ENCODE results near the gene SCYL3.

Gene SCYL3

DNA sequence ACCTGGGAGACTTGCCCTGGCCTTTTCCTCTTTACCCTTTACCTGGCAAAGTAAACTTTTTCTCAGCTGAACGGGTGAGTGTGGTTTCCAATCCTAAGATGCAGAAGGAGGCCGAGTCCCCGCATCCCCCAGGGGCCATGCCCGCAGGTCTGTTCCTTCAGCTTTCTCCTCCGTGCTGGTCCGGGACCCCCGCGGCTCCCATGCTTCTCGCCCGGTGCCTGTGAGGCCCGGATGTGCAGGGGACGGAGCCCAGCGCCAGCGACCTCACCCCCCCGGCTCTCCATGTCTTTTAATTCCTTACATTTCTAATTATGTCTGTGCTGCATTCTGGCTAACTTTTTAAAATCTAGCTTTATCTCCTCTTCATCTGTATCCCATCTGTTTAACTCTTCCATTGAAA, 21.5 kb upstream of the SCYL3 start:
- Mint-ChIP-seq H3K36me3 (ENCODE audit: low read depth) (no peaks in the 10 kb centered on the region), H3K27me3 (no peaks in the 10 kb centered on the region), H3K9me3 (no peaks in the 10 kb centered on the region), H3K4me3 (no peak overlapping the region), H3K27ac (no peak overlapping the region), H3K4me1 (ENCODE audit: low read depth) (peaks cover 7% of the 10 kb centered on the region)

DNA sequence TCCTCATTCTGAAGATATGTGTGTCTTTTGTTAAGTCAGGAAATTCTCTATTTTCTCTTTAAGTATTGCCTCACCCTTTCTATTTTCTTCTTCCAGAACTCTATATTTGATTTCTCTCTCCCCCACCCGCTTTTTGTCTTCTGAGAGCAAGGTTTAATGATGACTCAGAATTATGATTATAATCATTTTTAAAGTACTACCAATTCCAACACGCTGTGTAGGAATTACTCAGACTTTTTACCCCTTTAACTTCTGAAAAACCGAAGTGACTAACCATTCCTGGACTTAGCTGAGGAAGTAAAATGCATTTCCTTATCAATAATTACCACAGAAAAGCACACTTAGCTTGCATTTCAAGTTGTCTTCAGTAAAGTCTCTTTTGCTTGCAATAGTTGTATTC, 20.8 kb upstream of the SCYL3 start:
- H3K27ac Mint-ChIP-seq = no peak overlapping the region
- no peaks in the 10 kb centered on the region for H3K9me3 Mint-ChIP-seq
- H3K36me3 Mint-ChIP-seq (ENCODE audit: low read depth) = no peaks in the 10 kb centered on the region
- no peaks in the 10 kb centered on the region for H3K27me3 Mint-ChIP-seq
- H3K4me1 Mint-ChIP-seq (ENCODE audit: low read depth) = peaks cover 7% of the 10 kb centered on the region
- H3K4me3 Mint-ChIP-seq = no peak overlapping the region

DNA sequence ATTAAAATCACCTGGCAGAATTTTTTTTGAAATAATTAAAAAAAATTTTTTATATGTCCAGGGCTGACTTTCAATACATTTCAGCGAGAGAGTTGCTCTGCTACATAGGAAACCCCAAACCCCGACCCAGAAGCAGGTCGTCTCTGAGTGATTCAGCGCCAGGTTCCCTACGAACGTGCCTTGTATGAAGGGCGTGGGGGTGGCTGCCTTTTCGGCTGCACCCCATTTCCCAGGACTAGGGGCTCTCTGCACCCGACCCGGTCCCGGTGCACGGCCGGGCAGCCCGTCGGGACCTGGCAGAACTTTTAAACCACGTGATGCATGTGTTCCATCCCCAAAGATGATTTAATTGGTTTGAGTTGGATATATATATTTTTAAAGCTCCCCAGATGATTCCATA, 15.8 kb upstream of the SCYL3 start:
- H3K4me1 Mint-ChIP-seq (ENCODE audit: low read depth) = peaks cover 17% of the 10 kb centered on the region
- H3K36me3 Mint-ChIP-seq (ENCODE audit: low read depth) = no peaks in the 10 kb centered on the region
- no peaks in the 10 kb centered on the region for H3K27me3 Mint-ChIP-seq
- H3K4me3 Mint-ChIP-seq = no peak overlapping the region
- H3K9me3 Mint-ChIP-seq = no peaks in the 10 kb centered on the region
- H3K27ac Mint-ChIP-seq = no peak overlapping the region

GRCh38 chr1:169906938-169907337, 13.2 kb upstream of the SCYL3 start:
- Mint-ChIP-seq H3K4me3 (no peak overlapping the region), H3K27ac (no peak overlapping the region), H3K27me3 (peaks cover 6% of the 10 kb centered on the region), H3K9me3 (no peaks in the 10 kb centered on the region), H3K36me3 (ENCODE audit: low read depth) (no peaks in the 10 kb centered on the region), H3K4me1 (ENCODE audit: low read depth) (peaks cover 31% of the 10 kb centered on the region)

DNA sequence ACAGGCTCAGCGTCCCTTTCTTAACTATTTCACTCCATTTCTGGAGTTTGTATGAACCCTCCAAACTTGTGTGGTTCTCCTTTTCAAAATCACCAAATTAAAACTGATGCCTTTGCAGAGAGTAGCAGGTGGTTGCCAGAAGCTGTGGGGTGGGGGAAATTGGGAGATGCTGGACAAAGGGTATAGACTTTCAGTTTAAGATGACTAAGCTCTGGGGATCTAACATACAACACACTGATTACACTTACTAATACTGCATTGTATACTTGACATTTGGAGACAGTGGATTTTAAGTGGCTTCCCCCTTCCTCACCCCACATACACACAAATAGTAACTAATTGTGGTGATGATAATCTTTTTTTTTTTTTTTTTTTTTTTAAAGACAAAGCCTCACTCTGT, 11.1 kb upstream of the SCYL3 start:
- no peak overlapping the region for H3K27ac Mint-ChIP-seq
- H3K36me3 Mint-ChIP-seq (ENCODE audit: low read depth) = no peaks in the 10 kb centered on the region
- peaks cover 11% of the 10 kb centered on the region for H3K27me3 Mint-ChIP-seq
- peaks cover 31% of the 10 kb centered on the region for H3K4me1 Mint-ChIP-seq (ENCODE audit: low read depth)
- H3K4me3 Mint-ChIP-seq = no peak overlapping the region
- H3K9me3 Mint-ChIP-seq = no peaks in the 10 kb centered on the region

DNA sequence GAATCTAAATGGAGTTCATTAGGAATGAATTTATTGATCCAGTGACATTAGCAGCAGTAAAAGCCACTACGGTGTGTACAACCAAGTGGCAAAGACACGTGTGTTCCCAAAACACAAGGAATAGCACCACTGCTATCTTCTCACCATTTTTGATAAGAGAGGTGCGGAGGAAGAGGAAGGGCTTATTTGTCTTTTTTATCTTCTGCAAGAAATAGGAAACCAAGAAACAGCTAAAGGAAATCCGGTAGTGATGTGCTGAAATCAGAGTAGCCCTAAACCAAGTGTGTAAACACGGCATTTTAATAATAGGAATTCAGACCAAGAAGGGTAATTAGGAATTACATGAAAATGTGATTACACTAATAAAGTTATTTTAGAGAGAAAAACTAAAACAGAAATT, 9.1 kb upstream of the SCYL3 start:
- peaks cover 15% of the 10 kb centered on the region for H3K27me3 Mint-ChIP-seq
- no peak overlapping the region for H3K27ac Mint-ChIP-seq
- H3K4me3 Mint-ChIP-seq = no peak overlapping the region
- H3K4me1 Mint-ChIP-seq (ENCODE audit: low read depth) = peaks cover 20% of the 10 kb centered on the region
- no peaks in the 10 kb centered on the region for H3K36me3 Mint-ChIP-seq (ENCODE audit: low read depth)
- no peaks in the 10 kb centered on the region for H3K9me3 Mint-ChIP-seq

DNA sequence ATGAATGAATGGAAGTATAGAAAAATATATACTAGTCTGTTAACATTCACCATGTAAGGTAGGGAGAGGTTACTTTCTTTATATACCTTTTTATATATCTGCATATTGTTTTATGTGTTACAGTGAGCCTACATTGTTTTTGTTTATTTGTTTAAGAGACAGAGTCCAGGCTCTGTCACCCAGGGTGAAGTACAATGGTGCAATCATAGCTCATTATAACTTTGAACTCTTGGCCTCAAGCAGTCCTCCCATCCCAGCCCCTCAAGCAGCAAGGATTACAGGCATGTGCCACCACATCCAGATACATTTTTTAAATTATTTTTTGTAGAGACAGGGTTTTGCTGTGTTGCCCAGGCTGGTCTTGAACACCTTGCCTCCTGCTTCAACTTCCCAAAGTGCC, 7.4 kb upstream of the SCYL3 start:
- Mint-ChIP-seq H3K27me3 (peaks cover 19% of the 10 kb centered on the region), H3K27ac (no peak overlapping the region), H3K4me3 (no peak overlapping the region), H3K4me1 (ENCODE audit: low read depth) (peaks cover 20% of the 10 kb centered on the region), H3K9me3 (no peaks in the 10 kb centered on the region), H3K36me3 (ENCODE audit: low read depth) (no peaks in the 10 kb centered on the region)

GRCh38 chr1:169900571-169900970, 6.9 kb upstream of the SCYL3 start:
- no peak overlapping the region for H3K27ac Mint-ChIP-seq
- no peaks in the 10 kb centered on the region for H3K9me3 Mint-ChIP-seq
- H3K4me1 Mint-ChIP-seq (ENCODE audit: low read depth) = peaks cover 20% of the 10 kb centered on the region
- peaks cover 19% of the 10 kb centered on the region for H3K27me3 Mint-ChIP-seq
- no peak overlapping the region for H3K4me3 Mint-ChIP-seq
- H3K36me3 Mint-ChIP-seq (ENCODE audit: low read depth) = no peaks in the 10 kb centered on the region

- peaks cover 20% of the 10 kb centered on the region for H3K4me1 Mint-ChIP-seq (ENCODE audit: low read depth)
- no peaks in the 10 kb centered on the region for H3K9me3 Mint-ChIP-seq
- H3K27ac Mint-ChIP-seq = no peak overlapping the region
- no peaks in the 10 kb centered on the region for H3K36me3 Mint-ChIP-seq (ENCODE audit: low read depth)
- peaks cover 19% of the 10 kb centered on the region for H3K27me3 Mint-ChIP-seq
- H3K4me3 Mint-ChIP-seq = no peak overlapping the region
Measured at GRCh38 chr1:169899519-169900217, 6.0 kb upstream of the SCYL3 start.

GRCh38 chr1:169896013-169896412, 2.3 kb upstream of the SCYL3 start:
- H3K4me3 Mint-ChIP-seq = no peak overlapping the region
- peaks cover 25% of the 10 kb centered on the region for H3K4me1 Mint-ChIP-seq (ENCODE audit: low read depth)
- H3K9me3 Mint-ChIP-seq = no peaks in the 10 kb centered on the region
- peaks cover 7% of the 10 kb centered on the region for H3K27me3 Mint-ChIP-seq
- H3K36me3 Mint-ChIP-seq (ENCODE audit: low read depth) = no peaks in the 10 kb centered on the region
- H3K27ac Mint-ChIP-seq = no peak overlapping the region

- Mint-ChIP-seq H3K4me1 (ENCODE audit: low read depth) (peaks cover 38% of the 10 kb centered on the region), H3K27me3 (peaks cover 7% of the 10 kb centered on the region), H3K27ac (peak overlapping the region; percentile 100), H3K9me3 (no peaks in the 10 kb centered on the region), H3K36me3 (ENCODE audit: low read depth) (peaks cover 3% of the 10 kb centered on the region), H3K4me3 (peak overlapping the region; percentile 86)
Measured at GRCh38 chr1:169894424-169895145, 889 bp upstream of the SCYL3 start.

DNA sequence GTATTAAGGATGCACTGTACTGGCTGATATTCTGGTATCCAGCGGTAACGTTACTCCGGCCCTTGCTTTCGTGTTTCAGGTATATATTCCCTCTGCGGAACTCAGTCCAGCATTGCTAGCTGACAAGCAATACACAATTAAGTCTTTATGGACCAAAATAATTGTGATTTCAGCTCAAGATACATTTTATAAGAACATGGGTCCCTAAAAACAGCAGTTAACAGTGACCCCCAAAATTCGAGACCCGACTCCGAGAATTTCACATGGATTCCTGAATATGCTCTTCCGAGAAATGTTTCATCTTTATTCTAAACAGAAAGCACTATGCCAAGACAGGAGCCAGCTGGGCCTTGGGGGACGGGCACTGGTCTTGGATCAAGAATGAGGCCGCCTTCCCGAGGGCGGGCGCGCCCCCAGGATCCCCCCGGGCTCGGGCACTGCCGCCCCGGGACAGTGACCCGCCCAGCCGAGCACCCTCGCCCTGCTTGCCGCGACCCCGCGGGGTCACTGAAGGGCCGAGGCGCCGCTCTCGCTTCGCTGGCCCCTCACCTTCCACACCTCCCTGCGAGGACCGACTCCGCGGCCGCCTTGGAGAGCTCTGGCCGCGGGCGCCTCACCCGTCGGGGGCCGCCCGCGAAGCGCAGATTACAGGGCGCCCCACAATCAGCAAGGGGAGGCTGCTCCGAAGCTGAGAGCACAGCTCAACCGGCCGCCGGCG, 610 bp downstream of the SCYL3 start:
- Mint-ChIP-seq H3K4me3 (peak overlapping the region; percentile 86), H3K4me1 (ENCODE audit: low read depth) (peaks cover 51% of the 10 kb centered on the region), H3K36me3 (ENCODE audit: low read depth) (peaks cover 12% of the 10 kb centered on the region), H3K27me3 (peaks cover 7% of the 10 kb centered on the region), H3K9me3 (no peaks in the 10 kb centered on the region), H3K27ac (peak overlapping the region; percentile 91)

- Mint-ChIP-seq H3K4me1 (ENCODE audit: low read depth) (peaks cover 53% of the 10 kb centered on the region), H3K9me3 (no peaks in the 10 kb centered on the region), H3K27ac (peak overlapping the region; percentile 91), H3K36me3 (ENCODE audit: low read depth) (peaks cover 17% of the 10 kb centered on the region), H3K27me3 (peaks cover 2% of the 10 kb centered on the region), H3K4me3 (peak overlapping the region; percentile 86)
Measured at GRCh38 chr1:169892176-169892926, 1.3 kb downstream of the SCYL3 start.

DNA sequence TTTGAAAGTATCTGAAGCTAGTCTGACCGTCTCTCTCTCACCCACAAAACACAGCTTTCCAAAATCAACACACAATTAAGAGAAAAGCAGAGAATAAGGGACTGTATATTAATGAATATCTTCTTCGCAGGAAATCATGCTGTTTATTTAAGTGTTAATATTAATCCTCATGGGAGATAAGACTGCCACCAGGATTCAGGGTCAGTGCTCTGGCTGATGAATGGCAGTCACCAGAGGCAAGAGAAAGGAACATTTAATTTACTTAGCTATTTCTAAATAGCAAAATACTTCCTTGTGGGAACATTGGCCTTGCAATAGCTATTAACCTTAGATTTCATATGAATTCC, 2.2 kb downstream of the SCYL3 start:
- Mint-ChIP-seq H3K4me1 (ENCODE audit: low read depth) (peaks cover 53% of the 10 kb centered on the region), H3K4me3 (peak overlapping the region; percentile 86), H3K36me3 (ENCODE audit: low read depth) (peaks cover 26% of the 10 kb centered on the region), H3K9me3 (no peaks in the 10 kb centered on the region), H3K27me3 (no peaks in the 10 kb centered on the region), H3K27ac (peak overlapping the region; percentile 91)

All from stimulated activated naive CD8-positive, alpha-beta T cell treated with anti-CD3 and anti-CD28 coated beads, Interleukin-15, Interleukin-2, amounts not matched to agents 100 ng/mL and 50 ng/mL, for 24 hours (primary cell).